ENCODE measurements around the gene AK1. TPM values are rescaled to one million over a fixed set of nuclear protein-coding genes. Genes with fewer than 3 reads are reported as not detected.

Gene AK1
- total and polyA plus RNA-seq, 9 of the 15 experiments (the other 6 are each of a cell fraction or from before 2014, with no cell fraction given) = 10.1 to 71.8 (median 39.0) TPM

GRCh38 chr9:127825319-127826051, 52.0 kb downstream of the AK1 start (continued):
- TF ChIP-seq PHF8 (IDR thresholded peaks at IDR 0.05; ENCODE audit: borderline replicate concordance, low read length) (peak; percentile 39; the same call in 1 of the 2 replicates), MYBL2 (IDR thresholded peaks at IDR 0.05; ENCODE audit: low read depth) (no peak), MYBL2 (CRISPR knock-in tag; IDR thresholded peaks at IDR 0.05; ENCODE audit: borderline replicate concordance) (no peak), POLR3A (IDR thresholded peaks at IDR 0.05; ENCODE audit: borderline replicate concordance, extremely low read depth, insufficient read depth, insufficient read length) (no peak), SRSF3 (IDR thresholded peaks at IDR 0.05; ENCODE audit: insufficient read depth, low read length) (no peak), TBL1XR1 (IDR thresholded peaks at IDR 0.05; ENCODE audit: low read length in 2 of 2) (no peak), BHLHE40 (IDR thresholded peaks at IDR 0.05; ENCODE audit: low read length) (peak; percentile 58), PHB2 (IDR thresholded peaks at IDR 0.05; ENCODE audit: low read depth) (no peak), NCOA1 (IDR thresholded peaks at IDR 0.05; ENCODE audit: low read depth) (no peak), POLR3G (IDR thresholded peaks at IDR 0.05; ENCODE audit: extremely low read depth, insufficient read length, insufficient replicate concordance) (no peak), PHTF2 (CRISPR knock-in tag; IDR thresholded peaks at IDR 0.05) (no peak), ZNF75A (CRISPR knock-in tag; IDR thresholded peaks at IDR 0.05) (no peak), OTX1 (CRISPR knock-in tag; IDR thresholded peaks at IDR 0.05) (no peak), ZNF778 (CRISPR knock-in tag; IDR thresholded peaks at IDR 0.05) (no peak), ZNF280A (IDR thresholded peaks at IDR 0.05; ENCODE audit: low read depth, partially characterized antibody) (no peak), CREB1 (IDR thresholded peaks at IDR 0.05) (no peak), CREB1 (CRISPR knock-in tag; IDR thresholded peaks at IDR 0.05) (no peak)
- TF ChIP-seq, protein P1, sequence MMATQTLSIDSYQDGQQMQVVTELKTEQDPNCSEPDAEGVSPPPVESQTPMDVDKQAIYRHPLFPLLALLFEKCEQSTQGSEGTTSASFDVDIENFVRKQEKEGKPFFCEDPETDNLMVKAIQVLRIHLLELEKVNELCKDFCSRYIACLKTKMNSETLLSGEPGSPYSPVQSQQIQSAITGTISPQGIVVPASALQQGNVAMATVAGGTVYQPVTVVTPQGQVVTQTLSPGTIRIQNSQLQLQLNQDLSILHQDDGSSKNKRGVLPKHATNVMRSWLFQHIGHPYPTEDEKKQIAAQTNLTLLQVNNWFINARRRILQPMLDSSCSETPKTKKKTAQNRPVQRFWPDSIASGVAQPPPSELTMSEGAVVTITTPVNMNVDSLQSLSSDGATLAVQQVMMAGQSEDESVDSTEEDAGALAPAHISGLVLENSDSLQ (IDR thresholded peaks at IDR 0.05) = peak; percentile 33
- TF ChIP-seq, protein P2, sequence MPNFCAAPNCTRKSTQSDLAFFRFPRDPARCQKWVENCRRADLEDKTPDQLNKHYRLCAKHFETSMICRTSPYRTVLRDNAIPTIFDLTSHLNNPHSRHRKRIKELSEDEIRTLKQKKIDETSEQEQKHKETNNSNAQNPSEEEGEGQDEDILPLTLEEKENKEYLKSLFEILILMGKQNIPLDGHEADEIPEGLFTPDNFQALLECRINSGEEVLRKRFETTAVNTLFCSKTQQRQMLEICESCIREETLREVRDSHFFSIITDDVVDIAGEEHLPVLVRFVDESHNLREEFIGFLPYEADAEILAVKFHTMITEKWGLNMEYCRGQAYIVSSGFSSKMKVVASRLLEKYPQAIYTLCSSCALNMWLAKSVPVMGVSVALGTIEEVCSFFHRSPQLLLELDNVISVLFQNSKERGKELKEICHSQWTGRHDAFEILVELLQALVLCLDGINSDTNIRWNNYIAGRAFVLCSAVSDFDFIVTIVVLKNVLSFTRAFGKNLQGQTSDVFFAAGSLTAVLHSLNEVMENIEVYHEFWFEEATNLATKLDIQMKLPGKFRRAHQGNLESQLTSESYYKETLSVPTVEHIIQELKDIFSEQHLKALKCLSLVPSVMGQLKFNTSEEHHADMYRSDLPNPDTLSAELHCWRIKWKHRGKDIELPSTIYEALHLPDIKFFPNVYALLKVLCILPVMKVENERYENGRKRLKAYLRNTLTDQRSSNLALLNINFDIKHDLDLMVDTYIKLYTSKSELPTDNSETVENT (CRISPR knock-in tag; IDR thresholded peaks at IDR 0.05) = peak; percentile 54; the same call in 1 of the 2 replicates
- TF ChIP-seq, protein P3, sequence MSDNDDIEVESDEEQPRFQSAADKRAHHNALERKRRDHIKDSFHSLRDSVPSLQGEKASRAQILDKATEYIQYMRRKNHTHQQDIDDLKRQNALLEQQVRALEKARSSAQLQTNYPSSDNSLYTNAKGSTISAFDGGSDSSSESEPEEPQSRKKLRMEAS (CRISPR knock-in tag; IDR thresholded peaks at IDR 0.05) = 0 out of 2 replicates have a peak, but pooled peaks have one; percentile 18
- TF ChIP-seq, protein P4, sequence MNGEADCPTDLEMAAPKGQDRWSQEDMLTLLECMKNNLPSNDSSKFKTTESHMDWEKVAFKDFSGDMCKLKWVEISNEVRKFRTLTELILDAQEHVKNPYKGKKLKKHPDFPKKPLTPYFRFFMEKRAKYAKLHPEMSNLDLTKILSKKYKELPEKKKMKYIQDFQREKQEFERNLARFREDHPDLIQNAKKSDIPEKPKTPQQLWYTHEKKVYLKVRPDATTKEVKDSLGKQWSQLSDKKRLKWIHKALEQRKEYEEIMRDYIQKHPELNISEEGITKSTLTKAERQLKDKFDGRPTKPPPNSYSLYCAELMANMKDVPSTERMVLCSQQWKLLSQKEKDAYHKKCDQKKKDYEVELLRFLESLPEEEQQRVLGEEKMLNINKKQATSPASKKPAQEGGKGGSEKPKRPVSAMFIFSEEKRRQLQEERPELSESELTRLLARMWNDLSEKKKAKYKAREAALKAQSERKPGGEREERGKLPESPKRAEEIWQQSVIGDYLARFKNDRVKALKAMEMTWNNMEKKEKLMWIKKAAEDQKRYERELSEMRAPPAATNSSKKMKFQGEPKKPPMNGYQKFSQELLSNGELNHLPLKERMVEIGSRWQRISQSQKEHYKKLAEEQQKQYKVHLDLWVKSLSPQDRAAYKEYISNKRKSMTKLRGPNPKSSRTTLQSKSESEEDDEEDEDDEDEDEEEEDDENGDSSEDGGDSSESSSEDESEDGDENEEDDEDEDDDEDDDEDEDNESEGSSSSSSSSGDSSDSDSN (IDR thresholded peaks at IDR 0.05; ENCODE audit: borderline replicate concordance in 1 of 2, low read depth in 2 of 2, low read length in 2 of 2) = peak in 1 of 2 experiments; percentile 35; a peak in 1 of 4 replicates
